Motor neuron (in vitro differentiated cells): ENCODE results near the gene RARS1. TPM values are rescaled to one million over a fixed set of nuclear protein-coding genes. Genes with fewer than 3 reads are reported as not detected.

Experiments used
- ATAC-seq, 8 experiments: fragments of 200-7000 bp; cut with Tn5 transposase; replicated peaks in 6 of 8; 2 replicates each; pipeline ENCODE4 v1.8.0; 2021; ENCODE audit warnings: mild to moderate bottlenecking in 8 of 8, moderate library complexity in 8 of 8
- H3K27ac ChIP-seq, 2 donors: fragments of 250-450 bp; sonication (Bioruptor Pico); 2 replicates each; pipeline ENCODE4 v1.9.0; 2021; ENCODE audit warnings: antibody characterized with exemption in 2 of 2, mild to moderate bottlenecking in 2 of 2, moderate library complexity in 1 of 2
- H3K4me1 ChIP-seq, 2 donors: fragments of 250-450 bp; sonication (Bioruptor Pico); replicated peaks in 1 of 2; 2 replicates each; pipeline ENCODE4 v1.6.1; 2021; ENCODE audit warnings: antibody characterized with exemption in 2 of 2, mild to moderate bottlenecking in 2 of 2, moderate library complexity in 1 of 2
- H3K4me3 ChIP-seq, 5 donors: fragments of 250-450 bp; sonication (Bioruptor Pico); 2 replicates each; pipeline ENCODE4 v1.9.0; 2021; ENCODE audit warnings: antibody characterized with exemption in 5 of 5, mild to moderate bottlenecking in 5 of 5, moderate library complexity in 4 of 5
- WGBS, 10 experiments: fragments of 450-650 bp; shearing (Covaris generic); methylation state at CpG; one replicate each; pipeline ENCODE4 v1.0.0; 2022; 5-methylcytosine and 5-hydroxymethylcytosine counted together
- in situ Hi-C, 9 experiments: fragments of 400-800 bp; cut with MboI; loops; one replicate each; pipeline ENCODE4 v1.15.0; 2021; ENCODE audit warnings: low sequenced_read_pairs in 9 of 9, low pct_unique_long_range_greater_than_20kb in 2 of 9; ENCODE audit not compliant: unreplicated experiment in 9 of 9
- total RNA-seq, 8 experiments: library from RNA; unstranded; fragments of 300-600 nt; gene quantifications; 2 replicates each; pipeline versions ENCODE4 v1.2.3 to v1.2.4, GENCODE V29; 2022

Gene RARS1
- total RNA-seq, 8 experiments from 2014 or later: 69.1 to 244 (median 97.5) TPM

DNA sequence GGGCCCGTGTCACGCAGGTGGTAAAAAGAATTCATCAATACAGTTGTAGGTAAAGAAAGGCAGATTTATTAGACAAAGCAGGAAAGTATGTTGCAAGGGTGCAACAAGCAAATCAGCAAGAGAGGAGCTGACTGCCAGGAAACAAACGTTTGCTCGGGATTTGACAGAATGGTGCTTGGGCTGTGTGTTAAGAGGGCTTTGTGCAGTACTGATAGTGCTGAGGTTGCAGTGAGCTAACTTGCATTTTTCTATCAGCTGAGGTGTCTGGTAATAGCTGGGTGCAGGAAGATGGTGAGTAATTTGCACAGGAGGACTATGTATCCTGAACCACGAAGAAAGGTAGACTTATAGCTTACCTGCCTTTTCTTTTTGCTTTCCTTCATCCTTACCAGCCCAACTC is 3.9 kb upstream of the RARS1 start:
- in situ Hi-C loops: loop anchor here in 1 of 9 experiments (25.0 kb wide), 1 partner anchor 195 kb away; the partner anchor contains the start of gene WWC1
- Histone ChIP-seq H3K4me1 (peaks cover 0 to 3% of the 10 kb centered on the region in 2 donors), H3K4me3 (no peak overlapping the region), H3K27ac (no peak overlapping the region)
- no peak for ATAC-seq
- WGBS, 10 experiments: 62 to 100% (median 84%) methylated on average over 1 to 5 of the region's 5 CpGs

DNA sequence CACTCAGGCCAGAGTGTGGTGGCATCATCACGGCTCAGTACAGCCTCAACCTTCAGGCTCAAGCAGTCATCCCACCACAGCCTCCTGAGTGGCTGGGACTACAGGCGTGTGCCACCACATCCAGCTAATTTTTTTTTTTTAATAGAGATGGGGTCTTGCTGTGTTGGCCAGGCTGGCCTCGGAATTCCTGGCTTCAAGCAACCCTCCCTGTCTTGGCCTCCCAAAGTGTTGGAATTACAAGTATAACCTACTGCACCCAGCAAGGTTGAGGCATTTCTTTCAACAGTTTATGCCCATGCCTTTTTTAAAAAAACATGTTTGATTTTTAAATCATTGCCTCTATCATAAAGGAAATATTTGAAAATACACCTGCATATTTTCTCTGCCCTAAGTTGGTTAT is 2.8 kb downstream of the RARS1 start:
- no peak overlapping the region for H3K27ac ChIP-seq
- H3K4me3 ChIP-seq: no peak overlapping the region
- in situ Hi-C loops: loop anchor here in 1 of 9 experiments (25.0 kb wide), 1 partner anchor 202 kb away; the partner anchor contains the start of gene WWC1
- peaks cover 0 to 4% of the 10 kb centered on the region in 2 donors for H3K4me1 ChIP-seq
- WGBS, 10 experiments: 83 to 100% (median 100%) methylated on average over 1 to 2 of the region's 3 CpGs; no CpG with 5 or more reads in 6 of the 10 experiments
- ATAC-seq: no peak

DNA sequence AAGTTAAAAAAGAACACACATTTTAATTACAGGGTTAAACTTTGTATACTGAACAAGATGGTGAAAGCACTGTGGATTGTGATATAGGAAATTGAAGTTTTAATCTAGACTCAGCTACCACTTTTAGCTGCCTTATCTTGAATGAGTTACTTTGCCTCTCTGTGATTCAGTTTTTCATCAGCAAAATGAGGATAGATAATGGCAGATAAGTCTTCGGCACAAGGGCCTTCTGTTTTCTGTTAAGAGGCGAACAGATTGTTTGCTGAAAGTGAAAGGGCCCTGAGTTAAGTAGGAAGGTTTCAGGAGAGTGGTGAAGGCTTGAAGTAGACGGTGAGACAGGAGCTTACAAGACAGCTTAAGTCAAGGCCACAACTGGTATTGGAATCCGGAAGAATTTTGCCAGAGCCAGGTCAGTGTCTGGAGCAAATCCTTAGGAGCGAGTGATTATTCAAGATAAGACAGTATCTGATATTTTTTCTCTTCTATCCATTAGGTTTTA is 7.8 kb downstream of the RARS1 start:
- Histone ChIP-seq H3K4me3 (no peak overlapping the region), H3K27ac (no peak overlapping the region), H3K4me1 (no peaks in the 10 kb centered on the region)
- 90 to 100% (median 95%) methylated on average over 2 to 5 of the region's 5 CpGs; no CpG with 5 or more reads in 1 of the 10 experiments for WGBS, 10 experiments
- ATAC-seq: no peak
- in situ Hi-C loops: loop anchor here in 1 of 9 experiments (25.0 kb wide), 1 partner anchor 207 kb away; the partner anchor contains the start of gene WWC1

DNA sequence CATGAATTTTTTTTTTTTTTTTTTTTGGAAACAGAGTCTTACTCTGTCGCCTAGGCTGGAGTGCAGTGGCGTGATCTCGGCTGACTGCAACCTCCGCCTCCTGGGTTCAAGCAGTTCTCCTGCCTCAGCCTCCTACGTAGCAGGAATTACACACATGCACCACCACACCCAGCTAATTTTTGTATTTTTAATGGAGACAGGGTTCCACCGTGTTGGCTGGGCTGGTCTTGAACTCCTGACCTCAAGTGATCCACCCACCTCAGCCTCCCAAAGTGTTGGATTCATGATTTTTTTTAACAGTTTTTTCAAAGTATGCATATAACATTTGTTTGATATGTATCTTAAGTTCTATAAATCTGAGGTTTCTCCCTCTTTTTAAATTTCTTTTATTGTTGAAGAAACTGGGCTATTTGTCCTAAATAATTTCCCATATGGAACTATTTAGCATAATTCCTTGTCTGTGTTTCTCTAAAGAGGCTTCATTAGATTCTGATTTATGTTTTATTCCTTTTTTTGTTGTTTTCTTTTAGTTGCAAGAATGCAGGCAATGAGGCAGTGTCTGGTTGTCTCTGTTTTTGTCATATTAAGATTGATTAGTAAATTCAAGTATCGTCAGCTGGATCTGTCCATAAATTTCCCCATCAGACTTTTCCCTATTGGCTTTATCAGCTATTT is 16.4 kb downstream of the RARS1 start:
- 55 to 100% (median 83%) methylated on average over 1 to 7 of the region's 7 CpGs for WGBS, 10 experiments
- ATAC-seq: peak in 2 of 8 experiments; percentile 79 to 87
- in situ Hi-C loops: no loop called here

DNA sequence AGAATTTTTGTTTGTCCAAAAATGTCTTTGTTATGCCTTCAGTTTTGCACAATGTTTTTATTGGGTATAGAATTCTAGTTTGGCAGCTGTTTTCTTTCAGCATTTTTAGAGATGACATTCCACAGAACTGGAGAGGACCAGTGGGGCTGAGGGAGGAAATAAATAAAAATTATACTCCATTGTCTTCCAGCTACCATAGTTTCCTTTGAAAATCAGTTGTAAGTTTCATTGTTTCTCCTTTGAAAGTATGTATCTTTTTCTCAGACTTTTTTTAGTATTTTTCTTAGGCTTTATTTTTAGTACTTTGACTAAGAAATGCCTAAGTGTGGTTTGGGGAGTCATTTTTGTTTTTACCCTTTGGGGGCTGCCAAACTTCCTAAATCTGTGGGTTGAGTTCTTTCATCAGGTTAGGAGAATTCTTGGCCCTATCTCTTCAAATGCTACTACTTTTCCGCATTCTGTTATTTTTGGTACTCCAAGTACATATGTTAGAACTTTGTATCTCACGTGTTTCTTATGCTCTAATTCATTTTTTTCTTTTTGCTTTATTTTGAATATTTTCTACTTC is 27.7 kb downstream of the RARS1 start:
- no peak for ATAC-seq
- in situ Hi-C loops: no loop called here
- 94 to 100% (median 99%) methylated on average over 1 to 2 of the region's 2 CpGs for WGBS, 10 experiments
- no peaks in the 10 kb centered on the region for H3K4me1 ChIP-seq
- H3K27ac ChIP-seq: no peak overlapping the region
- H3K4me3 ChIP-seq: no peak overlapping the region

More for the DNA sequence above, 16.4 kb downstream of the RARS1 start:
- Histone ChIP-seq H3K4me3 (no peak overlapping the region), H3K4me1 (no peaks in the 10 kb centered on the region), H3K27ac (no peak overlapping the region)

DNA sequence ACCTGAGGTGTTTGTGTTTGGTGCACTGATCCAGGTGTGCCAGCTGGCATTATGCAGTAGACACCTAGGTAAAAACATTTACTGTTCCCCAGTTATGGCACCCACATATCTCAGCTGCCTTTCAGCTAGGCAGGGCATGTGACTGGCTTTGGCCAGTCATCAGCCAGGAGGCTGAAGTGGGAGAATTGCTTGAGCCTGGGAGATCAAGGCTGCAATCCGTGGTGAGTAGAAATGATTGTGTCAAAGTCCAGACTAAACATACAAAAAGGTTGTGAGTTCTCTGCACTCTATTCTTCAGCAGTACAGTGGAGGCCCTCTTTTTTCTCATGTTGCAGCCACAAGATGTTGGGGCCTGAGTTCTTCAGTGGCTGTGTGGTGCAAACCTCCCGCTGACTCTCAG is 39.6 kb downstream of the RARS1 start:
- in situ Hi-C loops: no loop called here
- ATAC-seq: no peak
- WGBS, 10 experiments: 64 to 100% (median 100%) methylated on average over 1 to 2 of the region's 2 CpGs; no CpG with 5 or more reads in 3 of the 10 experiments
- Histone ChIP-seq H3K27ac (no peak overlapping the region), H3K4me3 (no peak overlapping the region), H3K4me1 (peaks cover 12 to 15% of the 10 kb centered on the region in 2 donors)

DNA sequence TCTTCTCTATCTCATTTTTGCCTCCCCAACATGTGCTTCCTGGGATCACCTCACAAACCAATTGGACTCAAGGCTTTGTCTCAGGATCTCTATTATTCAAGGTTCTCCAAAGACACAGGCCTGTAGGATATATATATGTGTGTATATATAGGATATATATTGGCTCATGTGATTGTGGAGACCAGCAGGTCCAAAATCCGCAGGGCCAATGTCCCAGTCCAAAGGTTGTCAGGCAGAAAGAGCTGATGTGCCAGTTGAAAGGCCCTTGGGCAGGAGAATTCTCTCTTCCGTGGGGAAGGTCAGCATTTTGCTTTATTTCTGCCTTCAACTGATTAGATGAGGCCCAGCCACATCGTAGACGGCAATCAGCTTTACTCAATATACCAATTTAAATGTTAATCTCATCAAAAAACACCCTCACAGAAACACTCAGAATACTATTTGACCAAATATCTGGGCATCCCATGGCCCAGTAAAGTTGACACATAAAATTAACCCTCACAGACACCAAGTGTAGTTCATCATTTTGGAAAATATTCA is 41.6 kb downstream of the RARS1 start:
- no peak for ATAC-seq
- Histone ChIP-seq H3K4me3 (no peak overlapping the region), H3K27ac (no peak overlapping the region), H3K4me1 (peaks cover 28 to 31% of the 10 kb centered on the region in 2 donors)
- in situ Hi-C loops: no loop called here
- 72 to 100% (median 100%) methylated on average over 1 to 4 of the region's 4 CpGs; no CpG with 5 or more reads in 3 of the 10 experiments for WGBS, 10 experiments

DNA sequence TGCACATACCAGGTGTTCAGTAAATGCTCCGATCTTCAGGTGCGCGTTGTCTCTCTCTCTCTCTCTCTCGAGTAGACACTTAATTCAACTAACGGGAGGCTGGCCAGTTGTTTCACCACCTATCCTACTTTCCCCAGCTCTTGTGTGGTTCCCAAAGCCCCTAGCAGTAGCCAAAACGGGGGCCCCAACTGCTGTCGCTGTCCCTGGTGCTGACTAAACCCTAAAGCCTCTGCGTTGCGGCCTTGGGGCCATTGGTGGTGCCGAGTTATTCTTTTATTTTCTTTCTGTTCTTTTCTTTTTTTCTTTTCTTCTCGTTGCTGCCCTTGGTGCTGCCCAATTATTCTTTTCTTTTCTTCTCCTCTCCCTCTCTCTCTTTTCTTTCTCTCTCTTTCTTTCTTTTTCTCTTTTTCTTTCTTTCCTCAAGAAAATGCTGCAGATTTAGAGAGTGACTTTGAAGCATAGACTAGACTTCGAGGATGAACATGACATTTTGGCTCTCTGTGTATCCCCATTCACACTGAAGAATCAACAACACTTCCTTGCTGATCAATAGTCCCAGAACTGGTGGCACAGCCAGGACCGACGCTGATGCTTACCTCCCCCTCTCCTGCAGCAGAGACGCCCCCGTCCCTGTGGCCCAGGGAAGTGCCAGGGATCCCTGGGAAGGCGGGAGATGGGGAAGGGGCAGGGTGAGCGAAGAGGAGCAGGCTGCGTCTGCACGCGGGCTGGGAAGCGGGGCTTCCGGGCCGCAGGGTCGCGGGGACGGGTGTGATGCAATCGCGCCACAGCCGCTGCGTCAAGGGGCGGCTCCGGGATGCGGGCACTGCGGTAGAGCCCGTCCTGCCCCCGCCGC is 42.5 kb downstream of the RARS1 start, which contains the start of gene FBLL1:
FBLL1 (plus strand) TSS at position 785 of the 853 bp plus-strand sequence. CDS start 200 bp downstream, outside the sequence.
- Histone ChIP-seq H3K4me3 (peak within 1 kb of the TSS; percentile 56 to 78 (median 62)), H3K4me1 (peaks cover 28 to 32% of the 10 kb centered on the region in 2 donors), H3K27ac (peak within 1 kb of the TSS; percentile 91)
- 5 to 40% (median 21%) methylated on average over 5 to 17 of the region's 38 CpGs for WGBS, 10 experiments
- in situ Hi-C loops: no loop called here
- peak in 6 of 8 experiments; percentile 28 to 93 (median 91) for ATAC-seq

DNA sequence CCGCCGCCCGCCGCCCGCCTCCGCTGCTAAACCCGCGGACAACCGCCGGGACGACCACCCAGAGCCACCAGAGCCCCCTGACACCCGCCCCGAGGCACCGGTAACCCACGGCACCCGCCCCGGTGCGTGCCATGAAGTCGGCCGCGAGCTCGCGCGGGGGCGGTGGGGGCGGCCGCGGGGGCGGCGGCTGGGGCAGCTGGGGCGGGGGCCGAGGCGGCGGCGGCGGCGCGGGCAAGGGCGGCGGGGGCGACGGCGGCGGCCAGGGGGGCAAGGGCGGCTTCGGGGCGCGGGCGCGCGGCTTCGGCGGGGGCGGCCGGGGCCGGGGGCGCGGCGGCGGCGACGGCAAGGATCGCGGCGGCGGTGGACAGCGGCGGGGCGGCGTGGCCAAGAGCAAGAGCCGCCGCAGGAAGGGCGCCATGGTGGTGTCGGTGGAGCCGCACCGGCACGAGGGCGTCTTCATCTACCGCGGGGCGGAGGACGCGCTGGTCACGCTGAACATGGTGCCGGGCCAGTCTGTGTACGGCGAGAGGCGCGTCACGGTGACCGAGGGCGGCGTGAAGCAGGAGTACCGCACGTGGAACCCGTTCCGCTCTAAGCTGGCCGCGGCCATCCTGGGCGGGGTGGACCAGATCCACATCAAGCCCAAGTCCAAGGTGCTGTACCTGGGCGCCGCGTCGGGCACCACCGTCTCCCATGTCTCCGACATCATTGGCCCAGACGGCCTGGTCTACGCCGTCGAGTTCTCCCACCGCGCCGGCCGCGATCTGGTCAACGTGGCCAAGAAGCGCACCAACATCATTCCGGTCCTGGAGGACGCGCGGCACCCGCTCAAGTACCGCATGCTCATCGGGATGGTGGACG is 43.3 kb downstream of the RARS1 start:
- Histone ChIP-seq H3K4me1 (peaks cover 28 to 32% of the 10 kb centered on the region in 2 donors), H3K4me3 (peak overlapping the region; percentile 56 to 78 (median 62)), H3K27ac (peak overlapping the region; percentile 91)
- peak in 5 of 8 experiments; percentile 21 to 51 (median 31) for ATAC-seq
- WGBS, 10 experiments: 100% methylated on average over 1 to 2 of the region's 125 CpGs; no CpG with 5 or more reads in 8 of the 10 experiments
- in situ Hi-C loops: no loop called here

DNA sequence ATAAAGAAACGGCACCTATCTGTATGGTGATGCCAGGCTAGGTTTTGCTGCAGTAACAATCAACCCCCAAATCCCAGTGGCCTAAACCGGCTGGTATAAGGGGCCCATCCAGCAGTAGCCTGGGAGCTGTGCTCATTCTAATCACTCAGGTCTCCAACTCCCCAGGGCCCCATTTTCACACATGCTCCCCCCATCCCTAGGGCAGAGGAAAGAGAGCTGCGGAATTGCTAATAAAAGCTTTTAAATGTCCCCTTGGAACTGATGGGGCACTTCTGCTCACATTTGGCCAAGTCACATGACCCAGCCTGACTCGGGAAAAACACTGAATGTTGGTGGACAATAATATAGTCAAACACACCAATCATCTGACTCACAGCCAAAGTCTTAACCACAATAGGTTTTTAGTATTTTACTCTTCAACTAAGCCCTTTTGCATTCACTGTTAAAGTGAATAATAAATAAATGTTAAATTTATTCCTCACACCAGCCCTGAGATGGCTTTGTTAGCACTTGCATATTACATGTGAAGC is 44.4 kb downstream of the RARS1 start:
- in situ Hi-C loops: no loop called here
- Histone ChIP-seq H3K4me1 (peaks cover 28 to 34% of the 10 kb centered on the region in 2 donors), H3K27ac (no peak overlapping the region), H3K4me3 (peak overlapping the region in 1 of 5 donors; percentile 62)
- ATAC-seq: no peak
- WGBS, 10 experiments: 0 to 90% (median 73%) methylated on average over 1 to 4 of the region's 4 CpGs; no CpG with 5 or more reads in 1 of the 10 experiments

DNA sequence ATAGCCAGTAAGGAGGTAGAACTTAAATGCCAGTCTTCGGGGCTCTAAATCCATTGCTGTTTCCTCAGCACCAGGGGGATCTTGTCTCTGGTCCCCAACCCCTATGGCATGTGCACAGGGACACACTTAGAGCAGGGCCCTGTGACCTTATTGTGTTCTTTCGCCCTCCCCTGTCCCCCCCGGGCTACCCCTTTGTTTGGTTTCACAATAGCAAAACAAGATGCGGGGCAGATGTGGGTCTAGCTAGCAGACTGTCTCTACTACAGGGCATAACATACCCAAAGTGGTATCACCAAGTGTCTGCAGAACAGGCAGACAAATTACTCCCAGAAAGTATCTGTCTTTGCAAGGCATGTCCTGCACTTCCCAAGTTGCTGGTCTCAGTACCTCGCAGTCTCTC is 44.9 kb downstream of the RARS1 start:
- 0 to 100% (median 73%) methylated on average over 1 to 3 of the region's 5 CpGs; no CpG with 5 or more reads in 4 of the 10 experiments for WGBS, 10 experiments
- no peak overlapping the region for H3K4me3 ChIP-seq
- peaks cover 28 to 36% of the 10 kb centered on the region in 2 donors for H3K4me1 ChIP-seq
- in situ Hi-C loops: no loop called here
- no peak for ATAC-seq
- H3K27ac ChIP-seq: no peak overlapping the region
